Activated naive CD4-positive, alpha-beta T cell treated with anti-CD3 and anti-CD28 coated beads, Interleukin-2, amount 50 U/mL, for 24 hours (primary cell): ENCODE measurements around the gene PHPT1.
A peak's percentile ranks its signal among the peaks of the same experiment; 100 is the strongest.

ENCODE experiments used
- H3K27ac Mint-ChIP-seq: one replicate; pipeline ENCODE4 v1.8.0; 2021; ENCODE audit warnings: mild to moderate bottlenecking, mixed read lengths
- H3K27me3 Mint-ChIP-seq: one replicate; pipeline ENCODE4 v1.8.0; 2021; ENCODE audit warnings: mixed read lengths
- H3K36me3 Mint-ChIP-seq: one replicate; pipeline ENCODE4 v1.8.0; 2021; ENCODE audit warnings: mixed read lengths
- H3K4me1 Mint-ChIP-seq: one replicate; pipeline ENCODE4 v1.8.0; 2021; ENCODE audit warnings: mixed read lengths
- H3K4me3 Mint-ChIP-seq: one replicate; pipeline ENCODE4 v1.8.0; 2021; ENCODE audit warnings: mild to moderate bottlenecking, mixed read lengths
- H3K9me3 Mint-ChIP-seq: one replicate; pipeline ENCODE4 v1.8.0; 2021; ENCODE audit warnings: mixed read lengths

The PHPT1 gene

GRCh38 chr9:136849960-136850865 is 1.0 kb downstream of the PHPT1 start:
- no peaks in the 10 kb centered on the region for H3K36me3 Mint-ChIP-seq
- H3K27ac Mint-ChIP-seq: no peak overlapping the region

GRCh38 chr9:136850866-136851775 is 1.9 kb downstream of the PHPT1 start:
- Mint-ChIP-seq H3K4me3 (peak overlapping the region; percentile 54), H3K9me3 (no peaks in the 10 kb centered on the region), H3K4me1 (peaks cover 6% of the 10 kb centered on the region), H3K27me3 (peaks cover 3% of the 10 kb centered on the region), H3K36me3 (no peaks in the 10 kb centered on the region), H3K27ac (no peak overlapping the region)

More at GRCh38 chr9:136849960-136850865, 1.0 kb downstream of the PHPT1 start:
- Mint-ChIP-seq H3K27me3 (peaks cover 3% of the 10 kb centered on the region), H3K4me3 (peak overlapping the region; percentile 85), H3K4me1 (peaks cover 6% of the 10 kb centered on the region), H3K9me3 (no peaks in the 10 kb centered on the region)

GRCh38 chr9:136851941-136852663 is 2.9 kb downstream of the PHPT1 start, which contains the start of gene MAMDC4:
MAMDC4 (plus strand) TSS chr9:136852346; CDS start chr9:136852417, 71 bp downstream.
- Mint-ChIP-seq H3K36me3 (no peaks in the 10 kb centered on the region), H3K4me3 (no peak within 1 kb of the TSS), H3K27me3 (peaks cover 1% of the 10 kb centered on the region), H3K27ac (no peak within 1 kb of the TSS), H3K4me1 (peaks cover 6% of the 10 kb centered on the region), H3K9me3 (no peaks in the 10 kb centered on the region)

GRCh38 chr9:136852664-136853595 is 3.7 kb downstream of the PHPT1 start:
- no peak overlapping the region for H3K27ac Mint-ChIP-seq
- H3K36me3 Mint-ChIP-seq: no peaks in the 10 kb centered on the region

GRCh38 chr9:136853596-136854112 is 4.4 kb downstream of the PHPT1 start:
- Mint-ChIP-seq H3K36me3 (no peaks in the 10 kb centered on the region), H3K4me1 (no peaks in the 10 kb centered on the region), H3K4me3 (no peak overlapping the region), H3K9me3 (no peaks in the 10 kb centered on the region), H3K27me3 (no peaks in the 10 kb centered on the region), H3K27ac (no peak overlapping the region)

More at GRCh38 chr9:136852664-136853595, 3.7 kb downstream of the PHPT1 start:
- Mint-ChIP-seq H3K9me3 (no peaks in the 10 kb centered on the region), H3K4me1 (peaks cover under 1% of the 10 kb centered on the region), H3K4me3 (no peak overlapping the region), H3K27me3 (no peaks in the 10 kb centered on the region)

GRCh38 chr9:136854113-136854841 is 5.1 kb downstream of the PHPT1 start:
- H3K27ac Mint-ChIP-seq: no peak overlapping the region

GRCh38 chr9:136854842-136855460 is 5.7 kb downstream of the PHPT1 start:
- Mint-ChIP-seq H3K27ac (no peak overlapping the region), H3K4me1 (no peaks in the 10 kb centered on the region), H3K27me3 (no peaks in the 10 kb centered on the region), H3K4me3 (no peak overlapping the region), H3K36me3 (no peaks in the 10 kb centered on the region), H3K9me3 (no peaks in the 10 kb centered on the region)

More at GRCh38 chr9:136854113-136854841, 5.1 kb downstream of the PHPT1 start:
- Mint-ChIP-seq H3K27me3 (no peaks in the 10 kb centered on the region), H3K4me1 (no peaks in the 10 kb centered on the region), H3K9me3 (no peaks in the 10 kb centered on the region), H3K4me3 (no peak overlapping the region), H3K36me3 (no peaks in the 10 kb centered on the region)

- no peaks in the 10 kb centered on the region for H3K9me3 Mint-ChIP-seq
- H3K36me3 Mint-ChIP-seq: no peaks in the 10 kb centered on the region
- no peak overlapping the region for H3K27ac Mint-ChIP-seq
- H3K4me3 Mint-ChIP-seq: no peak overlapping the region
- H3K4me1 Mint-ChIP-seq: no peaks in the 10 kb centered on the region
- H3K27me3 Mint-ChIP-seq: no peaks in the 10 kb centered on the region
Measured at GRCh38 chr9:136855461-136856078, 6.4 kb downstream of the PHPT1 start.

GRCh38 chr9:136856079-136856476 is 6.9 kb downstream of the PHPT1 start:
- Mint-ChIP-seq H3K4me1 (no peaks in the 10 kb centered on the region), H3K9me3 (no peaks in the 10 kb centered on the region), H3K27ac (no peak overlapping the region), H3K36me3 (no peaks in the 10 kb centered on the region), H3K27me3 (no peaks in the 10 kb centered on the region), H3K4me3 (no peak overlapping the region)

- no peaks in the 10 kb centered on the region for H3K27me3 Mint-ChIP-seq
- no peaks in the 10 kb centered on the region for H3K9me3 Mint-ChIP-seq
- H3K27ac Mint-ChIP-seq: no peak overlapping the region
- no peaks in the 10 kb centered on the region for H3K4me1 Mint-ChIP-seq
- H3K36me3 Mint-ChIP-seq: no peaks in the 10 kb centered on the region
- H3K4me3 Mint-ChIP-seq: no peak overlapping the region
Measured at GRCh38 chr9:136856541-136857141, 7.4 kb downstream of the PHPT1 start.

- Mint-ChIP-seq H3K4me3 (no peak overlapping the region), H3K27ac (no peak overlapping the region), H3K36me3 (no peaks in the 10 kb centered on the region), H3K9me3 (no peaks in the 10 kb centered on the region), H3K4me1 (no peaks in the 10 kb centered on the region), H3K27me3 (no peaks in the 10 kb centered on the region)
Measured at GRCh38 chr9:136857166-136857565, 8.0 kb downstream of the PHPT1 start.

- Mint-ChIP-seq H3K9me3 (no peaks in the 10 kb centered on the region), H3K27me3 (no peaks in the 10 kb centered on the region), H3K36me3 (no peaks in the 10 kb centered on the region), H3K27ac (no peak overlapping the region), H3K4me1 (no peaks in the 10 kb centered on the region), H3K4me3 (no peak overlapping the region)
Measured at GRCh38 chr9:136857581-136858412, 8.6 kb downstream of the PHPT1 start.
